Peyer's patch (tissue), 4 donors: ENCODE data around the gene C5orf46. TPM values are rescaled to one million over a fixed set of nuclear protein-coding genes. Genes with fewer than 3 reads are reported as not detected.

Experiments
- DNase-seq, 3 donors: peaks; one replicate each; pipeline ENCODE4 v3.0.0-alpha.2; 2017 to 2019
- H3K27ac ChIP-seq, 4 donors: fragments of 200-600 bp; sonication (generic); one replicate each; pipeline ENCODE4 v1.5.1; 2016 to 2019
- H3K27me3 ChIP-seq, 2 donors: fragments of 200-600 bp; sonication (generic); one replicate each; pipeline ENCODE4 v1.5.1; 2019
- H3K36me3 ChIP-seq, 3 donors: fragments of 200-600 bp; sonication (generic); one replicate each; pipeline ENCODE4 v1.5.1; 2016 to 2019
- H3K4me1 ChIP-seq, 4 donors: fragments of 200-600 bp; sonication (generic); one replicate each; pipeline ENCODE4 v1.5.1; 2016 to 2019
- H3K4me3 ChIP-seq, 4 donors: fragments of 200-600 bp; sonication (generic); 1 replicate in 3 of 4; 2 replicates in 1 of 4; pipeline ENCODE4 v1.5.1; 2016 to 2019; ENCODE audit warnings: mild to moderate bottlenecking in 1 of 4
- H3K9me3 ChIP-seq, 4 donors: fragments of 200-600 bp; sonication (generic); one replicate each; pipeline ENCODE4 v1.5.1; 2016 to 2019; ENCODE audit warnings: mild to moderate bottlenecking in 1 of 4
- POLR2A ChIP-seq, 2 donors: fragments of 450-650 bp; IDR thresholded peaks; one replicate each; pipeline ENCODE4 v1.5.1; 2017; ENCODE audit warnings: antibody characterized with exemption in 2 of 2, mild to moderate bottlenecking in 2 of 2, moderate library complexity in 2 of 2
- total RNA-seq, 4 donors: library from RNA; depleted of rRNA; stranded (reverse); fragments of >200 nt; gene quantifications; one replicate each; pipeline ENCODE4 v1.1.0, GENCODE V29; 2016
- TF ChIP-seq, protein P1 (sequence below), 6 experiments: fragments of 450-650 bp in 4 of 6; fragments of 200-600 bp in 2 of 6; sonication (generic) in 1 of 6; IDR thresholded peaks; one replicate each; pipeline ENCODE4 v1.5.1; 2017 to 2019; ENCODE audit warnings: antibody characterized with exemption in 6 of 6, mild to moderate bottlenecking in 3 of 6, moderate library complexity in 1 of 6

Gene C5orf46
- total RNA-seq, 4 donors from 2014 or later, result not detected

DNA sequence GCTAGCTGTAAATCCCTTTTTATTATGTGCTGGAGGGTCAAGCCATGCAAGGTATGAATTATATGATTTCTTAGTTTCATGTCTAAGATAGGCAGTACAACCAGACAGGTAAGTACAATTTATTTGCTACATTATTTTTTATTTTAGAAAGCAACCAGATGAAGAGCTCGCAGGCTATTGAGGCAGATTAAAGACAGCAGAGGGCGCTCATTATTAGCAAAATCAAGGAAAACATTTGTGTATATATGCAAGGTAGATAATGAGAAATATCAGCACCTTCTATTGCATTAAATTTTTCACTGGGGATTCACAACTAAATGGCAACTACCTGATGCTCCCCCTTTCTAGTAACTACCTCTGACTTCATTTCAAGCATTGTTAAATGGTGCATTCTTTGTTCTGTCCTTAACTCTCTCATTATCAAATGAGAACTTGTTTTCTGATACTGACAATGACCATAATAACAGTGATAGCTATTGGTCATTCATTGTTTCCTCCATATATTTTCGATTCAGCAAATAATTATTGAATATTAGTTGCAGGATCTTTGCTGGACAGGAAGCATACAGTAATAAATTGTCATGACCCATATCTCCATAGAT lies 19.2 kb downstream of the C5orf46 start:
- no peaks in the 10 kb centered on the region for H3K27me3 ChIP-seq
- TF ChIP-seq, protein P1, sequence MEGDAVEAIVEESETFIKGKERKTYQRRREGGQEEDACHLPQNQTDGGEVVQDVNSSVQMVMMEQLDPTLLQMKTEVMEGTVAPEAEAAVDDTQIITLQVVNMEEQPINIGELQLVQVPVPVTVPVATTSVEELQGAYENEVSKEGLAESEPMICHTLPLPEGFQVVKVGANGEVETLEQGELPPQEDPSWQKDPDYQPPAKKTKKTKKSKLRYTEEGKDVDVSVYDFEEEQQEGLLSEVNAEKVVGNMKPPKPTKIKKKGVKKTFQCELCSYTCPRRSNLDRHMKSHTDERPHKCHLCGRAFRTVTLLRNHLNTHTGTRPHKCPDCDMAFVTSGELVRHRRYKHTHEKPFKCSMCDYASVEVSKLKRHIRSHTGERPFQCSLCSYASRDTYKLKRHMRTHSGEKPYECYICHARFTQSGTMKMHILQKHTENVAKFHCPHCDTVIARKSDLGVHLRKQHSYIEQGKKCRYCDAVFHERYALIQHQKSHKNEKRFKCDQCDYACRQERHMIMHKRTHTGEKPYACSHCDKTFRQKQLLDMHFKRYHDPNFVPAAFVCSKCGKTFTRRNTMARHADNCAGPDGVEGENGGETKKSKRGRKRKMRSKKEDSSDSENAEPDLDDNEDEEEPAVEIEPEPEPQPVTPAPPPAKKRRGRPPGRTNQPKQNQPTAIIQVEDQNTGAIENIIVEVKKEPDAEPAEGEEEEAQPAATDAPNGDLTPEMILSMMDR (IDR thresholded peaks at IDR 0.05), result peak in 4 of 6 experiments; percentile 17 to 42 (median 40)
- no peak for TF ChIP-seq POLR2A (IDR thresholded peaks at IDR 0.05)
- H3K27ac ChIP-seq, result no peak overlapping the region
- H3K36me3 ChIP-seq, result no peaks in the 10 kb centered on the region
- DNase-seq, result no peak
- no peaks in the 10 kb centered on the region for H3K4me1 ChIP-seq
- no peak overlapping the region for H3K4me3 ChIP-seq
- H3K9me3 ChIP-seq, result no peaks in the 10 kb centered on the region

DNA sequence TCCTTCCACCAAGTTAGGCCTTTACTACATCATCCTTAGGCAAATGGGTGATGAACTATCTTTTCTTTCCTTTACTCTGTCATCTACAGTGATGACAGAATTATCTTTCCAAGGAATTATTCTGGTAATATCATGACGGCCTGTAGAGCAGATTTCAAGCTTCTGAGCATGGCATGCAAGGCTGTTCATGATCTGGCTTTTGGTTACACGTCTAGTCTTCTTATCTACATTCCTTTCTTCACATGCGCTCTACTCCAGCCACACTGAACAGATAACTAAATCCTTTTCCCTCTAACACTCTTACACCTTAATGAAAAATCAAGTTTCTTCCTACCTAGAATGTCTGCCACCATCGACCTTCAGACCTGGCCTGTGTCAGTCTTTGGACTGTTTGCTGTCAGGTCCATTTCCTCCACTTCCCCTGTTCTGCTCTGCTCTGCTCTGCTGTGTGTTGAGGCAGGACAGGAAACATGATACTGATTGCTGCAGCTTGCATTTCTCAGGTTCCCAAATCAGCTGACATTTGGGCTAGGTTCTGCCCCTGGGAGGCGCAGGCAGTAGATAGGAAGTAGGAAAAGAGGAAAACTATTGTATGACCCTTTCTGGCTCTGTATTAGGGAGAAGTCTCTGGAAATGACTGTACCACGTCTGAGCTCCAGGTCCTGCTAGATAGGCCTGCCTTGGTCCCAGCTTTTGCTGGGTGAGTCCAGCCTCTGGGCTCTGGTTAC lies 23.6 kb downstream of the C5orf46 start:
- no peaks in the 10 kb centered on the region for H3K36me3 ChIP-seq
- H3K27me3 ChIP-seq, result no peaks in the 10 kb centered on the region
- no peaks in the 10 kb centered on the region for H3K9me3 ChIP-seq
- no peaks in the 10 kb centered on the region for H3K4me1 ChIP-seq
- no peak overlapping the region for H3K27ac ChIP-seq
- no peak for DNase-seq
- no peak overlapping the region for H3K4me3 ChIP-seq
- TF ChIP-seq, protein P1 (IDR thresholded peaks at IDR 0.05), result no peak
- TF ChIP-seq POLR2A (IDR thresholded peaks at IDR 0.05), result no peak

DNA sequence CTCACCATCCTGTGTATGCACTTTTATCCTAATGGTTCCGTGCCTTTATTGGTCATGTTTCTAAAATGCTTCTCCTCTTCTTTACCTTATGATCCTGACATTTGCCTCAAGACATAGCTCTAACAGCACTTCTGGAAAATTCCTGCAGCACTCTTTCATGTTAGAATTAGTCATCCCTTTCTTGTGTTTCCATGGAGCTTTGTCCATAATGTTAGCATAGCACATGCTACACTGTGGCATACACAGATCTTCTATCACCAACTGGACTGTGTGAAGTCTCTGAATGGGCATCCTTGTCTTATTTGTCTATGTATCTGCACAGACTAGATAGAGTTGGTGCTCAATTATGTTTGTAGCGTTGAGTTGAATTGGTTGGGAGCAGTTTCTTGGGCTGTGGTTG lies 25.9 kb downstream of the C5orf46 start:
- H3K36me3 ChIP-seq, result no peaks in the 10 kb centered on the region
- H3K27ac ChIP-seq, result no peak overlapping the region
- no peaks in the 10 kb centered on the region for H3K9me3 ChIP-seq
- no peak overlapping the region for H3K4me3 ChIP-seq
- H3K4me1 ChIP-seq, result no peaks in the 10 kb centered on the region
- H3K27me3 ChIP-seq, result no peaks in the 10 kb centered on the region
- no peak for DNase-seq
- TF ChIP-seq POLR2A (IDR thresholded peaks at IDR 0.05), result no peak
- TF ChIP-seq, protein P1 (IDR thresholded peaks at IDR 0.05), result no peak

DNA sequence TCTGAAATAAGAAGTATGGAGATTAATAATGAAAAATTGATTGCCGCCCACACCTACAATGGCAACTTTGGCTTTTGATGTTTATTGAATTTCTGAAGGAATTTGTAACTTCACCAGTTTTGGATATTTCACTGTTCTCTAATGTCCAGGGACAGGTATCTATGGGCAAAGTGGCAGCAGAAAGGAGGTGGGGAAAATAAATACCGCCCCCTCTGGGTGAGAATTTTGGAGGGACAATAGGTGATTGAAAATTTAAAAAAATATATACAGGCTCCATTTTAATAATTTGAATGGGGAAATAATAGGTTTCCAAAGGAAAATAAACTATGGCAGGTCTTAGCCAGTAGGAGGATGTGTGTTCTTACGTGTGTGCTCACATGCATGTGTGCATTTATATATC lies 26.6 kb downstream of the C5orf46 start:
- no peak for TF ChIP-seq POLR2A (IDR thresholded peaks at IDR 0.05)
- TF ChIP-seq, protein P1 (IDR thresholded peaks at IDR 0.05), result no peak
- no peaks in the 10 kb centered on the region for H3K9me3 ChIP-seq
- DNase-seq, result no peak
- H3K27ac ChIP-seq, result no peak overlapping the region
- no peak overlapping the region for H3K4me3 ChIP-seq
- no peaks in the 10 kb centered on the region for H3K36me3 ChIP-seq
- H3K4me1 ChIP-seq, result no peaks in the 10 kb centered on the region
- H3K27me3 ChIP-seq, result no peaks in the 10 kb centered on the region

DNA sequence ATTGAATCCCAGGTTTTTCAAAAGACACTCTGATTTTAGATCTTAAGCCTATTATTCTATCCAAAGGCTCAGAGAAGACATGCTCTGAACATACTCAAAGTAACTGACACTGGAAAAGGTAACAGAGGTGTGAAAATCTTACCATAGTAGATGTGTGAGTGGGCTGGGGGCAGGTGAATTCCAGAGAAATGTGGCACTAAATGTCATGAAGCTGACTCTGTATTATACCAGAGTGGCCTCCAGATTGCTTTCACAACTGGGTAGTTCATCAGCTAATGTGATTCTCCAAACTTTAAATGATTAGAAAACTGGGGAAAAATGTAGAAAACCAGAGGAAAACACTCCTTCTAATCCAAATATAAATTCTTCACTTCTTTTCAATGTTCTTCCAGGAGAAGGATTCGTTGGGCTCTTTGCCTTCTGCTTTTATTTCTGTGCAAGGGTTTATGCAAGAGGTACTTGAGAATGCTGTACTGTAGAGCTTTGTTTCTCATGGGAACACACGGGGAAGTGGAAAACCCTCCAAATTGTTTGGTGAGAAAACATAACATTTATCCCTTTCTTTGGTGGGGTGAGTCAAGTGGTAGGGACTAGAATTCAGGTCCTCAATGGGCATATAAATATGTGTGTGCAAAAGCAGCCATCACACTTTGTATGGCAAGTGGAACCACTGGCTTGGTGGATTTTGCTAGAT lies 28.1 kb downstream of the C5orf46 start, which contains the start of gene SCGB3A2:
Gene SCGB3A2, plus strand, starts transcription at position 646 of the 694 bp plus-strand sequence. CDS start 93 bp downstream, outside the sequence.
- Histone ChIP-seq H3K4me1 (no peaks in the 10 kb centered on the region), H3K27ac (no peak within 1 kb of the TSS), H3K9me3 (no peaks in the 10 kb centered on the region)

More for the DNA sequence above, 28.1 kb downstream of the C5orf46 start, which contains the start of gene SCGB3A2:
- TF ChIP-seq, protein P1 (IDR thresholded peaks at IDR 0.05), result no peak
- no peak for TF ChIP-seq POLR2A (IDR thresholded peaks at IDR 0.05)
- Histone ChIP-seq H3K27me3 (no peaks in the 10 kb centered on the region), H3K4me3 (no peak within 1 kb of the TSS), H3K36me3 (no peaks in the 10 kb centered on the region)
- no peak for DNase-seq
